Panc1 (cell line): ENCODE results near the gene ADGRD1.

ENCODE experiments used
- TF ChIP-seq, protein P1 (sequence below), 2 experiments: IDR thresholded peaks; 2 replicates each; pipeline ENCODE4 v1.6.1; 2011 to 2012; ENCODE audit warnings: low read depth in 2 of 2, control low read depth in 1 of 2, low read length in 1 of 2, mild to moderate bottlenecking in 1 of 2, moderate library complexity in 1 of 2; ENCODE audit not compliant: insufficient read depth in 1 of 2
- TF ChIP-seq, protein P2 (sequence below): fragments of 450-650 bp; IDR thresholded peaks from 2 replicates; pipeline ENCODE4 v1.5.1; 2017; ENCODE audit warnings: mild to moderate bottlenecking

DNA sequence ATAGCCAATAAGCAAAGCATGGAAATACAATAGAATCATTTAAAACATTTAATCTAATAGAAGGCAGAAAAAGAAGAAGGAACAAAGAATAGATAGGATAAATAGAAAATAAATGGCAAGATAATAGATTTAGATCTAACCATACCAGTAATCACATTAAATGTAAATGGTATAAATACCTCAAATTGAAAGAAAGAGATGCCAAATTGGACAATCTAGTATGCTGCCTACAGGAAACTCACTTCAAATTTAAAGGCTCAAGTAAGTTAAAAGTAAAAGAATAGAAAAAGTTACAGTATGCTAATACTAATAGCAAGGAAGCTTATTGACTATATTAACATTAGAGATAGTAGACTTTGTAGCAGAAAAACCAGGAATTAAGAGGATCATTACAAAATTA lies 41.8 kb upstream of the ADGRD1 start:
- TF ChIP-seq, protein P1, sequence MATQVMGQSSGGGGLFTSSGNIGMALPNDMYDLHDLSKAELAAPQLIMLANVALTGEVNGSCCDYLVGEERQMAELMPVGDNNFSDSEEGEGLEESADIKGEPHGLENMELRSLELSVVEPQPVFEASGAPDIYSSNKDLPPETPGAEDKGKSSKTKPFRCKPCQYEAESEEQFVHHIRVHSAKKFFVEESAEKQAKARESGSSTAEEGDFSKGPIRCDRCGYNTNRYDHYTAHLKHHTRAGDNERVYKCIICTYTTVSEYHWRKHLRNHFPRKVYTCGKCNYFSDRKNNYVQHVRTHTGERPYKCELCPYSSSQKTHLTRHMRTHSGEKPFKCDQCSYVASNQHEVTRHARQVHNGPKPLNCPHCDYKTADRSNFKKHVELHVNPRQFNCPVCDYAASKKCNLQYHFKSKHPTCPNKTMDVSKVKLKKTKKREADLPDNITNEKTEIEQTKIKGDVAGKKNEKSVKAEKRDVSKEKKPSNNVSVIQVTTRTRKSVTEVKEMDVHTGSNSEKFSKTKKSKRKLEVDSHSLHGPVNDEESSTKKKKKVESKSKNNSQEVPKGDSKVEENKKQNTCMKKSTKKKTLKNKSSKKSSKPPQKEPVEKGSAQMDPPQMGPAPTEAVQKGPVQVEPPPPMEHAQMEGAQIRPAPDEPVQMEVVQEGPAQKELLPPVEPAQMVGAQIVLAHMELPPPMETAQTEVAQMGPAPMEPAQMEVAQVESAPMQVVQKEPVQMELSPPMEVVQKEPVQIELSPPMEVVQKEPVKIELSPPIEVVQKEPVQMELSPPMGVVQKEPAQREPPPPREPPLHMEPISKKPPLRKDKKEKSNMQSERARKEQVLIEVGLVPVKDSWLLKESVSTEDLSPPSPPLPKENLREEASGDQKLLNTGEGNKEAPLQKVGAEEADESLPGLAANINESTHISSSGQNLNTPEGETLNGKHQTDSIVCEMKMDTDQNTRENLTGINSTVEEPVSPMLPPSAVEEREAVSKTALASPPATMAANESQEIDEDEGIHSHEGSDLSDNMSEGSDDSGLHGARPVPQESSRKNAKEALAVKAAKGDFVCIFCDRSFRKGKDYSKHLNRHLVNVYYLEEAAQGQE (IDR thresholded peaks at IDR 0.05; ENCODE audit: insufficient read depth in 1 of 2, low read depth in 2 of 2, low read length in 1 of 2), result no peak
- TF ChIP-seq, protein P2, sequence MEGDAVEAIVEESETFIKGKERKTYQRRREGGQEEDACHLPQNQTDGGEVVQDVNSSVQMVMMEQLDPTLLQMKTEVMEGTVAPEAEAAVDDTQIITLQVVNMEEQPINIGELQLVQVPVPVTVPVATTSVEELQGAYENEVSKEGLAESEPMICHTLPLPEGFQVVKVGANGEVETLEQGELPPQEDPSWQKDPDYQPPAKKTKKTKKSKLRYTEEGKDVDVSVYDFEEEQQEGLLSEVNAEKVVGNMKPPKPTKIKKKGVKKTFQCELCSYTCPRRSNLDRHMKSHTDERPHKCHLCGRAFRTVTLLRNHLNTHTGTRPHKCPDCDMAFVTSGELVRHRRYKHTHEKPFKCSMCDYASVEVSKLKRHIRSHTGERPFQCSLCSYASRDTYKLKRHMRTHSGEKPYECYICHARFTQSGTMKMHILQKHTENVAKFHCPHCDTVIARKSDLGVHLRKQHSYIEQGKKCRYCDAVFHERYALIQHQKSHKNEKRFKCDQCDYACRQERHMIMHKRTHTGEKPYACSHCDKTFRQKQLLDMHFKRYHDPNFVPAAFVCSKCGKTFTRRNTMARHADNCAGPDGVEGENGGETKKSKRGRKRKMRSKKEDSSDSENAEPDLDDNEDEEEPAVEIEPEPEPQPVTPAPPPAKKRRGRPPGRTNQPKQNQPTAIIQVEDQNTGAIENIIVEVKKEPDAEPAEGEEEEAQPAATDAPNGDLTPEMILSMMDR, result no peak
